ENCODE results near the gene PRIM1.
"Not testable (repeated sequence)": the region's sequence is repeated elsewhere in the genome, so short reads cannot be mapped to it uniquely, and the experiment has no call there.

DNA sequence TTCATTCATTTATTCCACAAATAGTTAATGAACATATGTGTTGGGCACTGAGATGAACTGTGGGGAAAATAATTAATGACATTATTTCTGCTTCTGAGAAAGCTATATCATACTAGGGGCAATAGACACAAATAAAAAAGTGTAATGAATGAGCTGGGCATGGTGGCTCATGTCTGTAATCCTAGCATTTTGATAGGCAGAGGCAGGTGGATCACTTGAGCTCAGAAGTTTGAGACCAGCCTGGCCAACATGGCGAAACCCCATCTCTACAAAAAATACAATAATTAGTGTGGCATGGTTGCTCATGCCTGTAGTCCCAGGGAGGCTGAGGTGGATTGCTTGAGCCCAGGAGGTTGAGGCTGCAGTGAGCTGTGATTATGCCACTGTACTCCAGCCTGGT is 5.8 kb upstream of the PRIM1 start:
- TF ChIP-seq, protein P1, sequence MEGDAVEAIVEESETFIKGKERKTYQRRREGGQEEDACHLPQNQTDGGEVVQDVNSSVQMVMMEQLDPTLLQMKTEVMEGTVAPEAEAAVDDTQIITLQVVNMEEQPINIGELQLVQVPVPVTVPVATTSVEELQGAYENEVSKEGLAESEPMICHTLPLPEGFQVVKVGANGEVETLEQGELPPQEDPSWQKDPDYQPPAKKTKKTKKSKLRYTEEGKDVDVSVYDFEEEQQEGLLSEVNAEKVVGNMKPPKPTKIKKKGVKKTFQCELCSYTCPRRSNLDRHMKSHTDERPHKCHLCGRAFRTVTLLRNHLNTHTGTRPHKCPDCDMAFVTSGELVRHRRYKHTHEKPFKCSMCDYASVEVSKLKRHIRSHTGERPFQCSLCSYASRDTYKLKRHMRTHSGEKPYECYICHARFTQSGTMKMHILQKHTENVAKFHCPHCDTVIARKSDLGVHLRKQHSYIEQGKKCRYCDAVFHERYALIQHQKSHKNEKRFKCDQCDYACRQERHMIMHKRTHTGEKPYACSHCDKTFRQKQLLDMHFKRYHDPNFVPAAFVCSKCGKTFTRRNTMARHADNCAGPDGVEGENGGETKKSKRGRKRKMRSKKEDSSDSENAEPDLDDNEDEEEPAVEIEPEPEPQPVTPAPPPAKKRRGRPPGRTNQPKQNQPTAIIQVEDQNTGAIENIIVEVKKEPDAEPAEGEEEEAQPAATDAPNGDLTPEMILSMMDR (IDR thresholded peaks at IDR 0.05), result not testable (repeated sequence)
- not testable (repeated sequence) for TF ChIP-seq POLR2AphosphoS5 (IDR thresholded peaks at IDR 0.05)

Data from upper lobe of left lung (tissue), 4 donors.